ENCODE measurements around the gene C1orf232. TPM values are rescaled to one million over a fixed set of nuclear protein-coding genes. Genes with fewer than 3 reads are reported as not detected.

C1orf232 gene
- total RNA-seq, 2 donors from 2014 or later = not detected

GRCh38 chr1:26132834-26133167, 36.0 kb downstream of the C1orf232 start:
- no peak for TF ChIP-seq CTCF (IDR thresholded peaks at IDR 0.05)
- Histone ChIP-seq H3K27me3 (no peaks in the 10 kb centered on the region), H3K9ac (ENCODE audit: low read depth in 2 of 2, low read length in 2 of 2) (no peak overlapping the region), H3K4me3 (no peak overlapping the region), H3K4me1 (no peaks in the 10 kb centered on the region), H3K27ac (no peak overlapping the region), H3K9me3 (no peaks in the 10 kb centered on the region), H3K36me3 (no peaks in the 10 kb centered on the region)
- DNase-seq = no peak
- intact Hi-C loops (cut with DNase I) = no loop called here

- Histone ChIP-seq H3K9ac (ENCODE audit: low read depth in 2 of 2, low read length in 2 of 2) (no peak overlapping the region), H3K4me3 (no peak overlapping the region), H3K36me3 (no peaks in the 10 kb centered on the region), H3K9me3 (no peaks in the 10 kb centered on the region), H3K27ac (no peak overlapping the region), H3K27me3 (no peaks in the 10 kb centered on the region), H3K4me1 (no peaks in the 10 kb centered on the region)
- DNase-seq = peak; percentile 53
- intact Hi-C loops (cut with DNase I) = no loop called here
- TF ChIP-seq CTCF (IDR thresholded peaks at IDR 0.05) = no peak
These were observed 36.5 kb downstream of the C1orf232 start for GRCh38 chr1:26132128-26132833.

- DNase-seq = no peak
- TF ChIP-seq CTCF (IDR thresholded peaks at IDR 0.05) = no peak
These were observed 38.1 kb downstream of the C1orf232 start for GRCh38 chr1:26130695-26131094.

GRCh38 chr1:26129778-26130177, 39.0 kb downstream of the C1orf232 start:
- Histone ChIP-seq H3K27me3 (no peaks in the 10 kb centered on the region), H3K4me1 (no peaks in the 10 kb centered on the region), H3K27ac (no peak overlapping the region), H3K4me3 (no peak overlapping the region), H3K9ac (ENCODE audit: low read depth in 2 of 2, low read length in 2 of 2) (no peak overlapping the region), H3K36me3 (no peaks in the 10 kb centered on the region), H3K9me3 (no peaks in the 10 kb centered on the region)
- no peak for DNase-seq
- no peak for TF ChIP-seq CTCF (IDR thresholded peaks at IDR 0.05)
- intact Hi-C loops (cut with DNase I) = no loop called here

More at GRCh38 chr1:26130695-26131094, 38.1 kb downstream of the C1orf232 start:
- Histone ChIP-seq H3K27me3 (no peaks in the 10 kb centered on the region), H3K27ac (no peak overlapping the region), H3K9ac (ENCODE audit: low read depth in 2 of 2, low read length in 2 of 2) (no peak overlapping the region), H3K4me1 (no peaks in the 10 kb centered on the region), H3K4me3 (no peak overlapping the region), H3K36me3 (no peaks in the 10 kb centered on the region), H3K9me3 (no peaks in the 10 kb centered on the region)
- intact Hi-C loops (cut with DNase I) = no loop called here

GRCh38 chr1:26127235-26128163, 41.3 kb downstream of the C1orf232 start:
- no peaks in the 10 kb centered on the region for H3K9me3 ChIP-seq
- TF ChIP-seq CTCF (IDR thresholded peaks at IDR 0.05) = no peak
- intact Hi-C loops (cut with DNase I) = no loop called here
- no peaks in the 10 kb centered on the region for H3K4me1 ChIP-seq
- no peaks in the 10 kb centered on the region for H3K36me3 ChIP-seq
- H3K9ac ChIP-seq (ENCODE audit: low read depth in 2 of 2, low read length in 2 of 2) = peak overlapping the region; percentile 66 to 73
- H3K27ac ChIP-seq = peak overlapping the region; percentile 97
- H3K27me3 ChIP-seq = no peaks in the 10 kb centered on the region
- peak overlapping the region; percentile 38 for H3K4me3 ChIP-seq
- peak; percentile 53 for DNase-seq
